Measurements from ENCODE around the gene EEIG2.

GRCh38 chr1:108554682-108555427 lies 5.0 kb upstream of the EEIG2 start:
- no peak for TF ChIP-seq POLR2A (IDR thresholded peaks at IDR 0.05)
- TF ChIP-seq CTCF (IDR thresholded peaks at IDR 0.05), result no peak

All from body of pancreas (tissue), 4 donors.